Esophagus squamous epithelium (tissue), 4 donors: Measurements from ENCODE around the gene ARV1.

Experiments used
- POLR2A ChIP-seq, 4 donors: fragments of 450-650 bp; IDR thresholded peaks; one replicate each; pipeline ENCODE4 v1.6.1; 2017; ENCODE audit warnings: antibody characterized with exemption in 4 of 4, mild to moderate bottlenecking in 4 of 4, moderate library complexity in 3 of 4
- TF ChIP-seq, protein P1 (sequence below), 6 experiments: fragments of 450-650 bp in 4 of 6; fragments of 200-600 bp in 2 of 6; sonication (generic) in 2 of 6; IDR thresholded peaks; one replicate each; pipeline ENCODE4 v1.5.1; 2016 to 2019; ENCODE audit warnings: antibody characterized with exemption in 6 of 6, mild to moderate bottlenecking in 4 of 6, moderate library complexity in 4 of 6

DNA sequence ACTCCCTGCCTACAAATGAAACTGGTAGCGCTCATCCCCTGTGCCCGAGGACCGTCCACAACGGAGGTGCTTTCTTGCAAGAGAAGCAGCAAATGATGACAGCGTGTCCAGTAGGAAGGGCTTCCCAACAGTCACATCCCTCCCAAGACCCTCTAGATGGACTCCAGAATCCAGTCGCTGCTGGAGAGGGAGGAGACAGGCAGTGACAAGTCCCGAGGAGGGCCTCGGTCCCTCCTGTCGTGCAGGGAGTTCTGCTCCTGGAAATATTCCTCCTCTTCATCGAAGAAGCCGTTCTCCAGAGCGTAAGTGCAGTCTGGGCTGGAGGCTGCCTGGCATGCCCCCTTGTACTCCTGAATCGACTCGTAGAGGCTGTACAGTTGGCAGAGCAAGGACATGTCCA lies 40.8 kb downstream of the ARV1 start:
- TF ChIP-seq POLR2A (IDR thresholded peaks at IDR 0.05): no peak
- TF ChIP-seq, protein P1, sequence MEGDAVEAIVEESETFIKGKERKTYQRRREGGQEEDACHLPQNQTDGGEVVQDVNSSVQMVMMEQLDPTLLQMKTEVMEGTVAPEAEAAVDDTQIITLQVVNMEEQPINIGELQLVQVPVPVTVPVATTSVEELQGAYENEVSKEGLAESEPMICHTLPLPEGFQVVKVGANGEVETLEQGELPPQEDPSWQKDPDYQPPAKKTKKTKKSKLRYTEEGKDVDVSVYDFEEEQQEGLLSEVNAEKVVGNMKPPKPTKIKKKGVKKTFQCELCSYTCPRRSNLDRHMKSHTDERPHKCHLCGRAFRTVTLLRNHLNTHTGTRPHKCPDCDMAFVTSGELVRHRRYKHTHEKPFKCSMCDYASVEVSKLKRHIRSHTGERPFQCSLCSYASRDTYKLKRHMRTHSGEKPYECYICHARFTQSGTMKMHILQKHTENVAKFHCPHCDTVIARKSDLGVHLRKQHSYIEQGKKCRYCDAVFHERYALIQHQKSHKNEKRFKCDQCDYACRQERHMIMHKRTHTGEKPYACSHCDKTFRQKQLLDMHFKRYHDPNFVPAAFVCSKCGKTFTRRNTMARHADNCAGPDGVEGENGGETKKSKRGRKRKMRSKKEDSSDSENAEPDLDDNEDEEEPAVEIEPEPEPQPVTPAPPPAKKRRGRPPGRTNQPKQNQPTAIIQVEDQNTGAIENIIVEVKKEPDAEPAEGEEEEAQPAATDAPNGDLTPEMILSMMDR (IDR thresholded peaks at IDR 0.05): no peak
